Hematopoietic multipotent progenitor cell treated with erythropoietin and hydrocortisone succinate and interleukin-3 and kit ligand, for 15 days (in vitro differentiated cells): ENCODE data around the gene NUFIP2.
A peak's percentile ranks its signal among the peaks of the same experiment; 100 is the strongest.
"Not testable (repeated sequence)": the region's sequence is repeated elsewhere in the genome, so short reads cannot be mapped to it uniquely, and the experiment has no call there.

Source experiments
- DNase-seq: peaks from one replicate; pipeline ENCODE4 v3.0.0-alpha.2; 2015; ENCODE audit warnings: low spot score

NUFIP2 gene

DNA sequence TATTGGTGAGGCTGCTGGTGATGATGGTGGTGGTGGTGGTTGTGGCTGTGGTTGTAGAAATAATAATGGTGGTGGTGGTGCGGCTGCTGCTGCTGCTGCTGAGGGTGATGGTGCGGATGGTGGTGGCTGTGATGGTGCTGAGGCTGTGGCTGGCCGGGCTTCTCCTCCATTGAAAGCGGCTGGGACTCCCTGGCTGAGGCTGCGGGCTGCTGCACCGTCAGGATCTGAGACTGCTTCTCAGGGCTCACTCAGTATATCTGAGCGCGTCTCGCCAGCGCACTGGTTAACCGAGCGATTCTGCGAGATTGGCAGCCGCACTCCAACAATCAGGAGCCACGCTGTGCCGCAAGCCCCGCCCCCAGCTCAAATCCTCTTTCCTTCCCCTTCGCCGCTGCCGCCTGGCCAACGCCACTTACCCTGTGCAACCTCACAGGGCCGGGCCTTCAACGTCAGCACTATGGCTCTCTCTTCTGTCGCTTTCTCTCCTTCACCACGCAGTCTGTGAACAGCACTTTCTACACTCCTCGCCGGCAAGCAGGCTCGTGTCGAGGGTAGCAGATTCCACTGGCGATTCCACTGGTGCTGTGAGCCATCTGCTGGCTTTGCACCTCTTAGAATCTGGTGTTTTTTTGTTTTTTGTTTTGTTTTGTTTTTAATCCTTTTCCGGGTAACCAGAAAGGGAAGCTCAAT lies at the start of gene NUFIP2:
TSS of gene NUFIP2 (minus strand) at position 259 of the 690 bp plus-strand sequence. CDS start at position 170, 89 bp downstream.
- peak; percentile 99 for DNase-seq

- no peak for DNase-seq
Observed at GRCh38 chr17:29342158-29342765, 48.3 kb upstream of the NUFIP2 start.

GRCh38 chr17:29341726-29342125 lies 47.8 kb upstream of the NUFIP2 start:
- DNase-seq = no peak

DNA sequence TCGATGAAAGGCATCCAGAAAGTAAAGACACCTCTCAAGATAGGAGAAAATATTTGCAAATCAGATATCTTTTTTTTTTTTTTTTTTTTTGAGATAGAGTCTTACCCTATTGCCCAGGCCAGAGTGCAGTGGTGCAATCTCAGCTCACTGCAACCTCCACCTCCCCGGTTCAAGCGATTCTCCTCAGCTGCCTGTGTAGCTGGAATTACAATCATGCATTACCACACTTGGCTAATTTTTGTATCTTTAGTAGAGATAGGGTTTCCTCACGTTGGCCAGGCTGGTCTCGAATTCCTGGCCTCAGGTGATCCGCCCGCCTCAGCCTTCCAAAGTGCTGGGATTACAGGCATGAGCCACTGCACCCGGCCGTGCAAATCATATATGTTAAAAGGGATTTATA lies 45.1 kb upstream of the NUFIP2 start:
- not testable (repeated sequence) for DNase-seq

DNA sequence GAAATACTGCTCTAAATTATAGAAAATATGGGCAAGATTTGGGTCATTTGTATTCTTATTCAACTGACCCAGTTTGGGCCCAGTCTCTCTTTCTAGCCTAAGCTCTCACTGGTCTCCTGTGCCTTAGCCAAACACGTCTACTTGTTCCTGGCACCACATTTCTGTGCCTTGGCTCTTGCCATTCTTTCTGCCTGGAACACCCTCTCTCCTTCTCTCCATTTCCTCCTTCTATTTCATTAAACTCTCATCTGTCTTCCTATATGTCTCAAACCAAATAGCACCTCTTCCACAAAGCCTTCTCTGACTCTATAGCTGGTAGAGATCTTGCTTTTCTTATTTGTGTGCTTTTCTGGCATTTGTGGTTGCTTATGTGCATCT lies 37.7 kb upstream of the NUFIP2 start:
- DNase-seq = no peak

DNA sequence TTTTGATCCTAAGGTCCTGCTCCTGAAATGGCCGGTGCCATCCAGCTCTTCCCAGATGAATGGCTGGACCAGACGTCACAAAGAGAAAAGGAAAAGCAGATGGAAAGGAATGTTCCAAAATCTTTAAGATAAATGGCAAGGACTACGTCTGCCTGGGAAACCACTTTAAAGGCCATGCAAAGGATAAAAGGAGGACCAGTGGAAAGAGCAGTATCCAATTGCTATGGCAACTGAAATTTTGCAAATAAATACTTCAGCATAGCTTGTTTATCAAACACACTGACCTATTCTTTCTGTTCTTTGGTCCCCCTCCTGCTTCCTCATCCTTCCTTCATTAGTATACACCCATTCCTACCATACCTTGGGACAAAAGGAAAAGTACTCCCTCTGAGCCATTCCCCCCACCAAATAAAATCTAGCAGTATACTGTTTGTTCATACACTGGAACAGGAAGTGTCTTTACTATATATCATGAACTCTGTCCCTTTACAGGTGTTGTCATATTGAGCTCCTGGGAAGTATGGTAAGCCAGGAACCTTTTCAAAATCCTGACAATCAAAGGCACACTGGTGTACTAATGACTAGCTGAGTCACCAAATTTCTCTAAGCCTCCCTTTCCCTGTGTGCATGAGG lies 37.2 kb upstream of the NUFIP2 start:
- DNase-seq = no peak

DNA sequence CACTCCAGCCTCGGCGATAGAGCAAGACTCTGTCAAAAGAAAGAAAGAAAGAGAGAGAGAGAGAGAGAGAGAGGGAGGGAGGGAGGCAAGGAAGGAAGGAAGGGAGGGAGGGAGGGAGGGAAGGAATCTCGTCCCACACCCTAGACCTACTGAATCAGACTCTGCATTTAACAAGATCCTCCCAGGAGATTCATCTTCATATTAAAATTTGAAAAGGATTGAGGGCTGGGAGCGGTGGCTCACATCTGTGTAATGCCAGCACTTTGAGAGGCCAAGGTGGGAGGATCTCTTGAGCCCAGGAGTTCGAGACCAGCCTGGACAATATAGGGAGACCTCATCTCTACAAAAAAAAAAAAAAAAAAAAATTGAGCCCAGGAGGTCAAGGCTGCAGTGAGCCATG lies 33.5 kb upstream of the NUFIP2 start:
- no peak for DNase-seq

GRCh38 chr17:29326023-29326813 lies 32.3 kb upstream of the NUFIP2 start:
- no peak for DNase-seq

- no peak for DNase-seq
Observed at GRCh38 chr17:29322363-29322762, 28.4 kb upstream of the NUFIP2 start.

DNA sequence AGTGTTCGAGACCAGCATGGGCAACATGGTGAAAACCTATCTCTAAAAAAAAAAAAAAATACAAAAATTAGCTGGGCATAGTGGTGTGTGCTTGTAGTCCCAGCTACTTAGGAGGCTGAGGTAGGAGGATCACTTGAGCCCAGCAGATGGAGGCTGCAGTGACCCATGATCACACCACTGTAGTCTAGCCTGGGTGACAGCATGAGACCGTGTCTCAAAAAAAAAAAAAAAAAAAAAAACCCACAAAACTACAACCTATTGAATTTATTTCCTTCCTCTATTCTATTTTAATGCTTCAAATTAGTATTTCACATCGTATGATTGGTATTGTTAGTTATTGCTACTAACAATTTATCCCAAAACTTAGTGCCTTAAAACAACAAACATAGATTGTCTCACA lies 9.4 kb upstream of the NUFIP2 start:
- no peak for DNase-seq

DNA sequence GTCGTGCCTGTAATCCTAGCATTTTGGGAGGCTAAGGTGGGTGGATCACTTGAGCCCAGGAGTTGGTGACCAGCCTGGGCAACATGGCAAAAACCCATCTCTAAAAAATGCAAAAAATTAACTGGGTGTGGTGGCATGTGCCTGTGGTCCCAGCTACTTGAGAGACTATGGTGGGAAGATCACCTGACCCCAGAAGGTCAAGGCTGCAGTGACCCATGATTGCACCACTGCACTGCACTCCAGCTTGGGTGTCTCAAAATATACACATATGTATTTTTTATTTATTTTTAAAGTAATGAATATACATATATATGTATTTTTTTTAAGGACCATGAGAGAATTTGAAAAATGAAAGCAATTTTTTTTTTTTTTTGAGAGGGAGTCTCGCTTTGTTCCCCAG lies 5.1 kb upstream of the NUFIP2 start:
- no peak for DNase-seq

GRCh38 chr17:29295420-29295819 lies 1.5 kb upstream of the NUFIP2 start:
- DNase-seq = no peak

GRCh38 chr17:29294580-29294900 lies 592 bp upstream of the NUFIP2 start:
- DNase-seq = no peak

DNA sequence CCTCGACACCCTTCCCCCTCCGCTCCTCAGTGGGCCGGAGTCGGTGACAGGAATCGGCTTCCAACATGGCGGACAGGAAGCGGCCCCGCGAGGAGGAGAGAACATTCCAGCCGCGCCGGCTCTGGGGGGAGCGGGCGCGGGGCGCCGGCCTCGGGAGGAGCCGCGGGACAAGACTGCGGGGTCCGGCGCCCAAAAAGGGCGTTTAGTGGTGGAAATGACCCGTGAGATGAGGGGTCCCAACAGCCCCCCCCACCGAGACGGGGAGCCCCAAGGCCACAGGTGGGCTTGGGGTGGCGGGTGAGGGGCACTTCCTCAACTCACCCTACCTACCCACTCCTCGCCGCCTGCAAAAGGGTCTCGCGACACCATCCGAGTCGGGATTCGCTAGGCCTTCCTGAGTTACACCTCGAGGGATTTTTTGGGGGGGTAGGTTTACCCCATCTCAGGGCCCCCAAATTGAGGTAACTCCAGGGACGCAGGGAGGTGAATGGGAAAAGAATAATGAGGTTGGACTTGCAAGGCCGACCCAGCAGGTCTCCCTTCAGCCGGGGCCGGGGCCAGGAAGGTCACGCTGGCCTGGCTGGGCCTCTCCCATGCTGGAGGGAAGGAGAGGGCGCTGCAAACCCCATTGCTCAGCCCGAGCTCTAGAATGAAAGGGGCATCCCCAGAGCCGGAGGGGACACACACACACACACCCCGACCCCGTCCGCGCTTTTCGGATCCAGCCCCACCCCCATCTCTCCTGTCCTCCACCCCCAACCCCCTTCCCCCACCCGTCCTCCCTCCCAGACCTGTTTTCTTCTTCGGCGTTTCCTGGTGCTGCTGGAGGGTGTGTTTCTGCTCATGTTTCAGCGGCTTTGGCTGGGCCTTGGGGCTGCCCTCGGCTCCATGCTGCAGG lies 707 bp downstream of the NUFIP2 start:
- DNase-seq = peak; percentile 59

DNA sequence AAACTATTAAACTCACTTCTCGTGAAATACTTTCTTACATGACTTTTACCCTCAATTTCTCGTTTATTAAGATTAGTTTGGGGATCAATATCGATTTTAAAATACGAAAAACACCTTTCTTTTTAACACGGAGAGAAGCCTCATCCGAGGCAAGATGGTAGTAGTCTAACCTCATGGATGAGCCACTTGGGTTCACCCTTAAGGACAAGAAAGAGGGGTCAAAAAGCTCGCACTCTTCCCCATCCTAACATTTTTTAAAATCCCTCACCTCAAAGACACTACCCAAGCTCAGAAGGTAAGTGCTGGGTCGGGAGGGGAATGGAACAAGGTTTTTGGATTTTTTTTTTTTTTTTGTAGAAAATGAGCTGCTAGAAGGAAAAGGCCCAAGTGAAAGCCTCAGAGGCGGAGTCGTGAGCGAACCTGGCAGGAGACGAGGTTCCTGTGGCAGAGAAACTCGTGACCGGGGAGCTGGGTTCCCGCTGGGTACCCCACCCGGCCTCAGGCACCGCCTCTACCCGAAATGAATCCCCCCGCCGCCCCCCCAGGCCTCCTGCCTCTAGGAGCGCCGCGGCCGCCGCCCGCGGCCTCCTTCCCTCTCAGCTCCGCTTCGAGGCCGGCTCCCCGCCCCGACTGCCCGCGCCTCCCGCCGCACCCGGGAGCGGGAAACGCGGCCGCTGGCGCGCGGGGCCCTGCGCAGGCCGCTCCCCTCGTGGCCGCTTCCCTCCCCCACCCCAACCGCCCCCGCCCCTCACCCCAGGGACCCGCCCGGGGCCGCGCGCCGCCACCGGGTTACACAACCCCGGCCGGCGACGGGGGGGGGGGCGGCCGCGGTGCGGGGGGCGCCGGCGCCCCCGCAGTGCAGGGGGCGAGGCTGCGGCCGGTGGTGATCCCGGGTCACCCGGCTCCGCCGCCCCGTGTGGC lies 1.6 kb downstream of the NUFIP2 start:
- peak; percentile 50 for DNase-seq

DNA sequence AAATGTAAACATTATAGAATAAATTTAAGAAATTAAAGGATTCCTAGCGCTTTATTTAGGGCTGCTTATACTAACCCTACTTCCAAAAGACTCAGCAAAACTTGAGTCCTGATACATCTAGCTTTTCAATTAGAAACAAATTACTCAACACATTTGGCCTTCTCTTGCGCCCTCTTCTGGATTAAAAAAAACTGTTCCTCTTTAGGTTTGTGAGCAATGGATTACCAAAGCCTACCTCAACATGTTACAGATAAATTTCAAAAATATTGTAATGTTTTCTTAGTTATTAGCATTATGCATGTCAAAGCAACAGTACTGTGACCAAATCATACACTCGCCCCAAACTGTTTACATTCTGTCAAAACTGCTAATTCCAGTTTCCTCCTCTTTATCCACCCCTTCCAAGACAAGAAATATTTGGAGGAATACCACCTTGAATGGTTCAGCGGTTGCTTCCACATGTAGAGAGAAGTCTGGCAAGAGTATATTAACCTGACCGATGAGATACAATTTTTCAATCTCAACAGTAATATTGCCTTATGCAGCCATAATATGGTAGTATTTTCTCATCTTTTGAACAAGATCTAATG lies 2.7 kb downstream of the NUFIP2 start:
- DNase-seq = peak; percentile 86

GRCh38 chr17:29289852-29290251 lies 4.1 kb downstream of the NUFIP2 start:
- DNase-seq = no peak

GRCh38 chr17:29283961-29284360 lies 10.0 kb downstream of the NUFIP2 start:
- DNase-seq = no peak

DNA sequence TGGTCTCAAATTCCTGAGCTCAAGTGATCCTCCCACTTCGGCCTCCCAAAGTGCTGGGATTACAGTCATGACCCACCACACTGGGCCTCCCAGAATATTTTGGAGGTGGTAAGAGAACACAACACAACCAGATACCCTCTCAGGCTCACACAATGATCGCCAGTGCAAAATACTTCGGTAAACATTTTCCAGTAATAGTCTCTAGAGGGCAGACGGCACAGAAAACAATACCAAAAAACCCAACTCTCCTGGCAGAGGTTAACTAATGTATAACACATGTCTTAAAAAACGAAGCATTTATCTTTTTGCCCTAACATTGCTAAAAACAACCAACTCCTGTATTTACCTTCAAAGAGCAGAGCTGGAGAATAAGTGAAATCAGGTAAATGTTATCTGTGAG lies 10.5 kb downstream of the NUFIP2 start:
- DNase-seq = no peak

DNA sequence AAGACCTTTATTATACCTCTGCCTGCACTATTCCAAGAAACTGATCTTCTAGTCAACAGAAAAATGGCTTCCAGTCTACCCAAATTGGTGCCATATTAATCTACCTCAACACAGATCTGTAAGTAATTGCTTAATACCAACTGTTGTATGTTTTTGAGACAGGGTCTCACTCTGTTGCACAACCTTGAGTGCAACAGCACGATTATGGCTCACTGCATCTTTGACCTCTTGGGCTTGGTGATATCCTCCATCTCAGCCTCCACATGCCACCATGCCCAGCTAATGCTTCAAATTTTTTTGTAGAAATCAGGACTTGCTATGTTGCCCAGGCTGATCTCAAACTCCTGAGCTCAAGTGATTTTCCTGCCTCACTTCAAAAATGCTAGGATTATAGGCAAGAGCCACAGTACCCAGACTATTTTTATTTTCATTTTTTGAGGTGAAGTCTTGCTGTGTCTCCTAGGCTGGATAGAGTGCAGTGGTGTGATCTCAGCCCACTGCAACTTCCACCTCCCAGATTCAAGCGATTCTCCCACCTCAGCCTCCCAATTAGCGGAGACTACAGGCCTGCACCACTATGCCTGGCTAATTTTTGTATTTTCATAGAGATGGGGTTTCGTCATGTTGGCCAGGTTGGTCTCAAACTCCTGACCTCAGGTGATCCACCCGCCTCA lies 14.4 kb downstream of the NUFIP2 start:
- DNase-seq = no peak
